ENCODE measurements around the gene SCAF11.

GRCh38 chr12:45978108-45978507 lies 12.3 kb downstream of the SCAF11 start:
- TF ChIP-seq POLR2AphosphoS5 (IDR thresholded peaks at IDR 0.05), result no peak
- TF ChIP-seq CTCF (IDR thresholded peaks at IDR 0.05), result no peak
- no peak for TF ChIP-seq POLR2A (IDR thresholded peaks at IDR 0.05)
